Measurements from ENCODE around the gene NFKB1.

- TF ChIP-seq POLR2A (IDR thresholded peaks at IDR 0.05) (no peak), CTCF (IDR thresholded peaks at IDR 0.05 in 4 of 5, conservative IDR thresholded peaks at IDR 0.05 in 1 of 5) (no peak)
Observed at GRCh38 chr4:102593147-102593546, 92.0 kb downstream of the NFKB1 start.
